HepG2 (cell line): ENCODE results near the gene CD180. TPM values are rescaled to one million over a fixed set of nuclear protein-coding genes. Genes with fewer than 3 reads are reported as not detected.

Source experiments
- ATAC-seq: fragments of 200-7000 bp; cut with Tn5 transposase; 3 replicates; pipeline ENCODE4 v1.9.1; 2020; ENCODE audit warnings: mild to moderate bottlenecking, moderate library complexity
- BruUV-seq: library from RNA; stranded (reverse); fragments of 400-500 nt; replicated peaks from 2 replicates; lab custom pipeline; 2021; lab: Mats Ljungman, UMichigan
- CTCF ChIA-PET: fragments of 300-600 bp; formaldehyde crosslinking; extraction: SDS; loops from one replicate; lab custom pipeline; 2021; ENCODE audit warnings: low total read pairs, inconsistent platforms, low intra/inter-chr PET ratio; lab: Yijun Ruan, JAX
- POLR2A ChIA-PET: fragments of 350-600 bp; sonication (Branson Sonifier 250); formaldehyde crosslinking; loops from one replicate; lab custom pipeline; 2020; ENCODE audit warnings: antibody characterized with exemption, inconsistent platforms; lab: Yijun Ruan, JAX
- DNase-seq: peaks from one replicate; pipeline ENCODE4 v3.0.0-alpha.2; 2015; ENCODE audit warnings: low spot score
- FAIRE-seq: peaks from 3 replicates; lab custom pipeline; 2011; peaks lifted over from hg19 to GRCh38; lab: Jason Lieb, UNC
- H2AFZ ChIP-seq: one replicate; pipeline ENCODE4 v1.6.1; 2011; ENCODE audit warnings: low read length, inconsistent platforms
- H3K27ac ChIP-seq: fragments of 300-600 bp; 3 replicates; pipeline ENCODE4 v1.8.0; 2011; ENCODE audit warnings: mixed run types, mild to moderate bottlenecking, mixed read lengths, low read length, inconsistent platforms; ENCODE audit not compliant: insufficient read depth; ENCODE audit errors: extremely low read length
- H3K27me3 ChIP-seq, 2 experiments: fragments of 200-600 bp in 1 of 2; 2 replicates in 1 of 2; 3 replicates in 1 of 2; pipeline versions ENCODE4 v1.6.0 to v1.8.0; 2011; ENCODE audit warnings: low read length in 2 of 2, mild to moderate bottlenecking in 2 of 2, moderate library complexity in 2 of 2, inconsistent platforms in 1 of 2; ENCODE audit not compliant: insufficient read depth in 2 of 2, control insufficient read depth in 1 of 2
- H3K36me3 ChIP-seq, 2 experiments: fragments of 200-600 bp in 1 of 2; replicated peaks in 1 of 2; 2 replicates in 1 of 2; 3 replicates in 1 of 2; pipeline versions ENCODE4 v1.5.1 to v1.8.0; 2011; ENCODE audit warnings: low read length in 2 of 2, inconsistent platforms in 1 of 2; ENCODE audit not compliant: insufficient read depth in 2 of 2, control insufficient read depth in 1 of 2
- H3K4me1 ChIP-seq: 2 replicates; pipeline ENCODE4 v1.5.1; 2012; ENCODE audit warnings: low read length, inconsistent platforms; ENCODE audit not compliant: insufficient read depth
- H3K4me2 ChIP-seq: 2 replicates; pipeline ENCODE4 v1.6.0; 2011; ENCODE audit warnings: low read depth, low read length, inconsistent platforms
- H3K4me3 ChIP-seq, 3 experiments: fragments of 200-600 bp in 1 of 3; sonication (generic), shearing (Covaris generic) in 1 of 3; replicated peaks in 1 of 3; 2 replicates each; pipeline ENCODE4 v1.5.1; 2011 to 2016; ENCODE audit warnings: low read length in 3 of 3, inconsistent platforms in 2 of 3, low read depth in 2 of 3, mild to moderate bottlenecking in 2 of 3, control low read depth in 1 of 3, mixed read lengths in 1 of 3; ENCODE audit not compliant: insufficient read depth in 1 of 3
- H3K79me2 ChIP-seq: one replicate; pipeline ENCODE4 v1.6.1; 2011; ENCODE audit warnings: low read length, inconsistent platforms; ENCODE audit not compliant: insufficient read depth
- H3K9ac ChIP-seq: 2 replicates; pipeline ENCODE4 v1.6.0; 2011; ENCODE audit warnings: mild to moderate bottlenecking, low read depth, low read length, inconsistent platforms; ENCODE audit not compliant: insufficient read depth
- H3K9me3 ChIP-seq: 2 replicates; pipeline ENCODE4 v1.5.1; 2012; ENCODE audit warnings: mild to moderate bottlenecking, low read length
- H4K20me1 ChIP-seq: 2 replicates; pipeline ENCODE4 v1.6.0; 2011; ENCODE audit warnings: inconsistent platforms, mild to moderate bottlenecking, low read length, moderate library complexity; ENCODE audit not compliant: insufficient read depth
- CBX5 ChIP-seq: sonication (generic); formaldehyde crosslinking; IDR thresholded peaks from 2 replicates; pipeline ENCODE4 v1.4.0; 2020; ENCODE audit warnings: missing genetic modification reagents, borderline replicate concordance
- DMAP1 ChIP-seq: IDR thresholded peaks from 2 replicates; pipeline ENCODE4 v1.6.1; 2016
- GTF3A ChIP-seq: sonication (generic); formaldehyde crosslinking; conservative IDR thresholded peaks from 2 replicates; pipeline ENCODE4 v1.4.0; 2020; ENCODE audit warnings: mild to moderate bottlenecking, missing genetic modification reagents
- RBM39 ChIP-seq: fragments of 200-400 bp; formaldehyde crosslinking; IDR thresholded peaks from one replicate; pipeline ENCODE4 v1.6.1; 2018; ENCODE audit warnings: antibody characterized with exemption, mild to moderate bottlenecking, low read depth, low read length; ENCODE audit not compliant: poor library complexity, severe bottlenecking
- SIN3A ChIP-seq: IDR thresholded peaks from 2 replicates; pipeline ENCODE4 v1.6.1; 2011; ENCODE audit warnings: low read depth, mild to moderate bottlenecking, control low read depth, low read length, borderline replicate concordance
- TMF1 ChIP-seq: sonication (generic); formaldehyde crosslinking; IDR thresholded peaks from 2 replicates; pipeline ENCODE4 v1.8.1; 2022; ENCODE audit warnings: low read depth, missing genetic modification reagents
- ZBTB1 ChIP-seq: sonication (generic); formaldehyde crosslinking; IDR thresholded peaks from 2 replicates; pipeline ENCODE4 v1.4.0; 2020; ENCODE audit warnings: missing genetic modification reagents, borderline replicate concordance
- ZMAT3 ChIP-seq: sonication (generic); formaldehyde crosslinking; conservative IDR thresholded peaks from 2 replicates; pipeline ENCODE4 v1.7.0; 2021; ENCODE audit warnings: missing genetic modification reagents
- ZSCAN30 ChIP-seq: sonication (generic); formaldehyde crosslinking; IDR thresholded peaks from 2 replicates; pipeline ENCODE4 v1.5.0; 2020; ENCODE audit warnings: mild to moderate bottlenecking, missing genetic modification reagents
- ZSCAN31 ChIP-seq: sonication (generic); formaldehyde crosslinking; IDR thresholded peaks from 2 replicates; pipeline ENCODE4 v1.5.0; 2020; ENCODE audit warnings: low read depth, mild to moderate bottlenecking, missing genetic modification reagents
- WGBS: methylation state at CpG from one replicate; pipeline ENCODE4 v1.1.6; 2017; ENCODE audit warnings: low lambda C conversion rate; 5-methylcytosine and 5-hydroxymethylcytosine counted together
- in situ Hi-C: cut with HindIII; loops from 2 replicates; pipeline ENCODE4 v1.10.0; 2017; ENCODE audit warnings: low pct_unique_long_range_greater_than_20kb; ENCODE audit not compliant: extremely low pct_ligation_motif_present
- intact Hi-C: fragments of 100-400 bp; cut with micrococcal nuclease; formaldehyde crosslinking; loops from one replicate; pipeline ENCODE4 v1.10.0; 2022; ENCODE audit not compliant: unreplicated experiment
- polyA plus RNA-seq, 8 experiments: library from polyadenylated mRNA; depleted of rRNA in 3 of 8; stranded (reverse) in 7 of 8; unstranded in 1 of 8; fragments of >200 nt; fragmentation: Illumina TruSeq in 4 of 8; extraction: Trizol in 4 of 8; gene quantifications; 2 replicates each; pipeline versions ENCODE4 v1.2.1 to v1.2.3, GENCODE V29; 2011 to 2016; ENCODE audit warnings: low read depth in 4 of 8, missing spikeins in 1 of 8, mixed read lengths in 1 of 8; ENCODE audit not compliant: insufficient read depth in 1 of 8
- total RNA-seq, 5 experiments: library from RNA; depleted of rRNA; stranded (reverse); fragments of >200 nt; fragmentation: Illumina TruSeq; extraction: Trizol; gene quantifications; 2 replicates each; pipeline ENCODE4 v1.2.3, GENCODE V29; 2016; ENCODE audit warnings: low read depth in 1 of 5
- TF ChIP-seq, protein P1 (sequence below): sonication (generic); formaldehyde crosslinking; IDR thresholded peaks from 2 replicates; pipeline ENCODE4 v1.5.0; 2020; ENCODE audit warnings: missing genetic modification reagents
- TF ChIP-seq, protein P2 (sequence below): IDR thresholded peaks from 2 replicates; pipeline ENCODE4 v1.6.1; 2016; ENCODE audit warnings: mild to moderate bottlenecking
- TF ChIP-seq, protein P3 (sequence below): sonication (generic); formaldehyde crosslinking; IDR thresholded peaks from 2 replicates; pipeline ENCODE4 v1.9.0; 2021; ENCODE audit warnings: missing genetic modification reagents, mild to moderate bottlenecking, borderline replicate concordance
- TF ChIP-seq, protein P4 (sequence below): sonication (generic); formaldehyde crosslinking; IDR thresholded peaks from 2 replicates; pipeline ENCODE4 v1.5.0; 2020; ENCODE audit warnings: mild to moderate bottlenecking, missing genetic modification reagents, moderate library complexity

CD180 gene
- total and polyA plus RNA-seq, 2 of the 13 experiments (the other 11 are each of a cell fraction or from before 2014, with no cell fraction given): not detected

DNA sequence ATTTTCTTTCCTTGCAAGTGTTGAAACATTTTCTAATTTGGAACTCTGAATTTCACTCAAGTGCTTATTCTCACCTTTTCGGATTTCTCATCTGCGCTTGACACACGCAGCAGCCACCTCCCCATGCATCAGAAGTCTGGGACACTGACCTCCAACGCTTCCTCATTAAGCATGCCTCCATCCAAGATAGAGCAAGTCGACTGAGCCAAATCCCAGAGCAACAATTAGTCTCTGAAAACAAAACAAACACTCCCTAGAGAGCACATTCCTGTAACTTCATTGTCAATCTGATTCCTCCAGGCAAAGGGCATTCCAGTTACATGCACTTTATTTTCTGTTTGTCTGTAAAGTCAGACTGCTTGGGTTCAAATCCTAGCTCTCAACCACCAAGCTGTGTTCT is 5.7 kb downstream of the CD180 start (continued):
- TF ChIP-seq, protein P1, sequence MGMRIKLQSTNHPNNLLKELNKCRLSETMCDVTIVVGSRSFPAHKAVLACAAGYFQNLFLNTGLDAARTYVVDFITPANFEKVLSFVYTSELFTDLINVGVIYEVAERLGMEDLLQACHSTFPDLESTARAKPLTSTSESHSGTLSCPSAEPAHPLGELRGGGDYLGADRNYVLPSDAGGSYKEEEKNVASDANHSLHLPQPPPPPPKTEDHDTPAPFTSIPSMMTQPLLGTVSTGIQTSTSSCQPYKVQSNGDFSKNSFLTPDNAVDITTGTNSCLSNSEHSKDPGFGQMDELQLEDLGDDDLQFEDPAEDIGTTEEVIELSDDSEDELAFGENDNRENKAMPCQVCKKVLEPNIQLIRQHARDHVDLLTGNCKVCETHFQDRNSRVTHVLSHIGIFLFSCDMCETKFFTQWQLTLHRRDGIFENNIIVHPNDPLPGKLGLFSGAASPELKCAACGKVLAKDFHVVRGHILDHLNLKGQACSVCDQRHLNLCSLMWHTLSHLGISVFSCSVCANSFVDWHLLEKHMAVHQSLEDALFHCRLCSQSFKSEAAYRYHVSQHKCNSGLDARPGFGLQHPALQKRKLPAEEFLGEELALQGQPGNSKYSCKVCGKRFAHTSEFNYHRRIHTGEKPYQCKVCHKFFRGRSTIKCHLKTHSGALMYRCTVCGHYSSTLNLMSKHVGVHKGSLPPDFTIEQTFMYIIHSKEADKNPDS: no peak
- no peak for TF ChIP-seq RBM39
- TF ChIP-seq ZSCAN31 (CRISPR knock-in tag): no peak
- TF ChIP-seq TMF1 (CRISPR knock-in tag): no peak
- TF ChIP-seq, protein P2, sequence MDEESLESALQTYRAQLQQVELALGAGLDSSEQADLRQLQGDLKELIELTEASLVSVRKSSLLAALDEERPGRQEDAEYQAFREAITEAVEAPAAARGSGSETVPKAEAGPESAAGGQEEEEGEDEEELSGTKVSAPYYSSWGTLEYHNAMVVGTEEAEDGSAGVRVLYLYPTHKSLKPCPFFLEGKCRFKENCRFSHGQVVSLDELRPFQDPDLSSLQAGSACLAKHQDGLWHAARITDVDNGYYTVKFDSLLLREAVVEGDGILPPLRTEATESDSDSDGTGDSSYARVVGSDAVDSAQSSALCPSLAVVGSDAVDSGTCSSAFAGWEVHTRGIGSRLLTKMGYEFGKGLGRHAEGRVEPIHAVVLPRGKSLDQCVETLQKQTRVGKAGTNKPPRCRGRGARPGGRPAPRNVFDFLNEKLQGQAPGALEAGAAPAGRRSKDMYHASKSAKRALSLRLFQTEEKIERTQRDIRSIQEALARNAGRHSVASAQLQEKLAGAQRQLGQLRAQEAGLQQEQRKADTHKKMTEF (CRISPR knock-in tag): no peak
- TF ChIP-seq CBX5 (CRISPR knock-in tag): no peak

DNA sequence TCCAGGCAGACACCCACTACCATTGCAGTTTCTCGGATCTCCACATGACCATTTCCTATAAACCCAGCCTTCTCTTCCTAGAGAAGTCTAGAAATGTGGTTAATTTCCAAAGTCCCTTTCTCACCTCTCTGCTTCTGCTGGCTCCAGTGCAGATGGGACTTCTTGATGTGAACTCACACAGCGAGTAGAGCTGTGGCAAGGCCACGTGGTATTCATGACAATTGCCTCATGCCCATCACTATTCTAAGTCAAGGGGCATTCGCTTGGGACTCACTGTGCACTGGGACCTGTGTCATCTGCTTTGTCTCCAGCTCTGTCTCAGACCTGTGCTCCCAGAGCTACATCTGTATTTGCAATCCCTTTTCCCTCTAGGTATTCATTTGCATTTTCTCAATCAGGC is 6.2 kb downstream of the CD180 start:
- in situ Hi-C loops (no loop called here), intact Hi-C loops (no loop called here)
- DNase-seq (no peak), FAIRE-seq (no peak), ATAC-seq (no peak; the same call in 2 of the 3 replicates)
- H4K20me1 ChIP-seq: no peaks in the 10 kb centered on the region
- POLR2A ChIA-PET: no interaction called here
- no peaks in the 10 kb centered on the region; a peak in 1 of 5 replicates for H3K27me3 ChIP-seq
- H3K9me3 ChIP-seq: no peaks in the 10 kb centered on the region
- H3K9ac ChIP-seq: no peak overlapping the region
- H2AFZ ChIP-seq: no peak overlapping the region
- H3K4me2 ChIP-seq: no peak overlapping the region
- H3K4me3 ChIP-seq: no peak overlapping the region
- no peaks in the 10 kb centered on the region for H3K36me3 ChIP-seq
- BruUV-seq: no TSS peak
- H3K79me2 ChIP-seq: no peaks in the 10 kb centered on the region
- CTCF ChIA-PET: no interaction called here
- WGBS: 11% methylated on average over 4 of the region's 4 CpGs
- H3K4me1 ChIP-seq: no peaks in the 10 kb centered on the region
- TF ChIP-seq, protein P3, sequence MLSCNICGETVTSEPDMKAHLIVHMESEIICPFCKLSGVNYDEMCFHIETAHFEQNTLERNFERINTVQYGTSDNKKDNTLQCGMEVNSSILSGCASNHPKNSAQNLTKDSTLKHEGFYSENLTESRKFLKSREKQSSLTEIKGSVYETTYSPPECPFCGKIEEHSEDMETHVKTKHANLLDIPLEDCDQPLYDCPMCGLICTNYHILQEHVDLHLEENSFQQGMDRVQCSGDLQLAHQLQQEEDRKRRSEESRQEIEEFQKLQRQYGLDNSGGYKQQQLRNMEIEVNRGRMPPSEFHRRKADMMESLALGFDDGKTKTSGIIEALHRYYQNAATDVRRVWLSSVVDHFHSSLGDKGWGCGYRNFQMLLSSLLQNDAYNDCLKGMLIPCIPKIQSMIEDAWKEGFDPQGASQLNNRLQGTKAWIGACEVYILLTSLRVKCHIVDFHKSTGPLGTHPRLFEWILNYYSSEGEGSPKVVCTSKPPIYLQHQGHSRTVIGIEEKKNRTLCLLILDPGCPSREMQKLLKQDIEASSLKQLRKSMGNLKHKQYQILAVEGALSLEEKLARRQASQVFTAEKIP: no peak
- no peak for TF ChIP-seq SIN3A
- no peak for TF ChIP-seq DMAP1 (CRISPR knock-in tag)
- TF ChIP-seq, protein P4, sequence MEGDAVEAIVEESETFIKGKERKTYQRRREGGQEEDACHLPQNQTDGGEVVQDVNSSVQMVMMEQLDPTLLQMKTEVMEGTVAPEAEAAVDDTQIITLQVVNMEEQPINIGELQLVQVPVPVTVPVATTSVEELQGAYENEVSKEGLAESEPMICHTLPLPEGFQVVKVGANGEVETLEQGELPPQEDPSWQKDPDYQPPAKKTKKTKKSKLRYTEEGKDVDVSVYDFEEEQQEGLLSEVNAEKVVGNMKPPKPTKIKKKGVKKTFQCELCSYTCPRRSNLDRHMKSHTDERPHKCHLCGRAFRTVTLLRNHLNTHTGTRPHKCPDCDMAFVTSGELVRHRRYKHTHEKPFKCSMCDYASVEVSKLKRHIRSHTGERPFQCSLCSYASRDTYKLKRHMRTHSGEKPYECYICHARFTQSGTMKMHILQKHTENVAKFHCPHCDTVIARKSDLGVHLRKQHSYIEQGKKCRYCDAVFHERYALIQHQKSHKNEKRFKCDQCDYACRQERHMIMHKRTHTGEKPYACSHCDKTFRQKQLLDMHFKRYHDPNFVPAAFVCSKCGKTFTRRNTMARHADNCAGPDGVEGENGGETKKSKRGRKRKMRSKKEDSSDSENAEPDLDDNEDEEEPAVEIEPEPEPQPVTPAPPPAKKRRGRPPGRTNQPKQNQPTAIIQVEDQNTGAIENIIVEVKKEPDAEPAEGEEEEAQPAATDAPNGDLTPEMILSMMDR (CRISPR knock-in tag): no peak
- no peak for TF ChIP-seq ZBTB1 (CRISPR knock-in tag)
- no peak for TF ChIP-seq GTF3A
- TF ChIP-seq ZSCAN30 (CRISPR knock-in tag): no peak
- TF ChIP-seq ZMAT3 (CRISPR knock-in tag): no peak
- H3K27ac ChIP-seq: no peak overlapping the region
